PC-9 (cell line): ENCODE results near the gene ST6GALNAC3. TPM values are rescaled to one million over a fixed set of nuclear protein-coding genes. Genes with fewer than 3 reads are reported as not detected.

Source experiments
- BruUV-seq: library from RNA; stranded (reverse); fragments of 400-500 nt; replicated peaks from 2 replicates; lab custom pipeline; 2021; lab: Mats Ljungman, UMichigan
- CTCF ChIA-PET: fragments of 300-600 bp; sonication (Branson Sonifier 250); formaldehyde crosslinking; loops from one replicate; lab custom pipeline; 2022; ENCODE audit warnings: antibody characterized with exemption; lab: Charles Lee
- POLR2A ChIA-PET: fragments of 300-600 bp; sonication (Branson Sonifier 250); formaldehyde crosslinking; loops from one replicate; lab custom pipeline; 2022; ENCODE audit warnings: antibody characterized with exemption; ENCODE audit not compliant: unreplicated experiment; lab: Charles Lee
- DNase-seq, 2 experiments: peaks; one replicate each; pipeline versions ENCODE4 v3.0.0 to v3.0.0-alpha.2; 2015 to 2022; ENCODE audit warnings: mixed read lengths in 1 of 2
- H2AFZ ChIP-seq: fragments of 200-600 bp; sonication (generic); 2 replicates; pipeline ENCODE4 v1.8.1; 2017; ENCODE audit warnings: antibody characterized with exemption
- H3F3A ChIP-seq: fragments of 200-600 bp; sonication (generic); 2 replicates; pipeline ENCODE4 v1.8.1; 2017; ENCODE audit warnings: antibody characterized with exemption, mild to moderate bottlenecking, low read depth; ENCODE audit not compliant: insufficient read depth
- H3K27ac ChIP-seq: fragments of 200-600 bp; sonication (generic); 2 replicates; pipeline ENCODE4 v1.6.1; 2016; ENCODE audit warnings: mixed run types
- H3K27me3 ChIP-seq: fragments of 200-600 bp; sonication (generic); 2 replicates; pipeline ENCODE4 v1.6.1; 2016; ENCODE audit warnings: low read depth, mixed run types; ENCODE audit not compliant: insufficient read depth
- H3K36me3 ChIP-seq: fragments of 200-600 bp; sonication (generic); 2 replicates; pipeline ENCODE4 v1.6.1; 2016; ENCODE audit warnings: low read depth, mixed run types
- H3K4me1 ChIP-seq: fragments of 200-600 bp; sonication (generic); replicated peaks from 2 replicates; pipeline ENCODE4 v1.6.1; 2016; ENCODE audit warnings: mixed run types; ENCODE audit not compliant: insufficient read depth
- H3K4me2 ChIP-seq: fragments of 200-600 bp; sonication (generic); 2 replicates; pipeline ENCODE4 v1.6.1; 2017; ENCODE audit warnings: mixed run types
- H3K4me3 ChIP-seq: fragments of 200-600 bp; sonication (generic); 2 replicates; pipeline ENCODE4 v1.6.1; 2016; ENCODE audit warnings: mixed run types
- H3K79me2 ChIP-seq: fragments of 200-600 bp; sonication (generic); 2 replicates; pipeline ENCODE4 v1.6.1; 2017; ENCODE audit warnings: low read depth, mixed run types
- H3K9me2 ChIP-seq: fragments of 200-600 bp; sonication (generic); 2 replicates; pipeline ENCODE4 v1.8.1; 2017; ENCODE audit warnings: mild to moderate bottlenecking; ENCODE audit not compliant: insufficient read depth
- H3K9me3 ChIP-seq: fragments of 200-600 bp; sonication (generic); 2 replicates; pipeline ENCODE4 v1.8.1; 2016; ENCODE audit warnings: low read depth; ENCODE audit not compliant: insufficient read depth
- H4K20me1 ChIP-seq: fragments of 200-600 bp; sonication (generic); 2 replicates; pipeline ENCODE4 v1.8.1; 2017; ENCODE audit not compliant: insufficient read depth
- EZH2 ChIP-seq: fragments of 200-600 bp; sonication (generic); IDR thresholded peaks from 2 replicates; pipeline ENCODE4 v1.8.0; 2017; ENCODE audit warnings: antibody characterized with exemption, low read depth
- intact Hi-C: fragments of 100-400 bp; cut with micrococcal nuclease; formaldehyde crosslinking; loops from one replicate; pipeline ENCODE4 v1.10.0; 2022; ENCODE audit not compliant: unreplicated experiment
- total RNA-seq: library from RNA; stranded (reverse); gene quantifications from 2 replicates; pipeline ENCODE4 v1.2.3, GENCODE V29; 2021
- TF ChIP-seq, protein P1 (sequence below): fragments of 200-600 bp; sonication (generic); conservative IDR thresholded peaks from 2 replicates; pipeline ENCODE4 v1.6.1; 2017; ENCODE audit warnings: mixed run types, antibody characterized with exemption, mild to moderate bottlenecking, moderate library complexity

Gene ST6GALNAC3
- total RNA-seq, 1 experiment from 2014 or later = 0.04 TPM

GRCh38 chr1:76620371-76620770 is 545.8 kb downstream of the ST6GALNAC3 start:
- Histone ChIP-seq H3K27me3 (no peaks in the 10 kb centered on the region), H3K79me2 (no peaks in the 10 kb centered on the region), H3F3A (no peaks in the 10 kb centered on the region), H3K4me2 (no peak overlapping the region), H3K9me3 (no peaks in the 10 kb centered on the region), H3K36me3 (no peaks in the 10 kb centered on the region), H3K4me3 (no peak overlapping the region), H3K9me2 (no peaks in the 10 kb centered on the region), H2AFZ (no peak overlapping the region), H3K27ac (no peak overlapping the region), H3K4me1 (no peaks in the 10 kb centered on the region), H4K20me1 (no peaks in the 10 kb centered on the region)
- intact Hi-C loops = no loop called here
- CTCF ChIA-PET = no interaction called here
- DNase-seq = no peak
- POLR2A ChIA-PET = no interaction called here
- TF ChIP-seq, protein P1, sequence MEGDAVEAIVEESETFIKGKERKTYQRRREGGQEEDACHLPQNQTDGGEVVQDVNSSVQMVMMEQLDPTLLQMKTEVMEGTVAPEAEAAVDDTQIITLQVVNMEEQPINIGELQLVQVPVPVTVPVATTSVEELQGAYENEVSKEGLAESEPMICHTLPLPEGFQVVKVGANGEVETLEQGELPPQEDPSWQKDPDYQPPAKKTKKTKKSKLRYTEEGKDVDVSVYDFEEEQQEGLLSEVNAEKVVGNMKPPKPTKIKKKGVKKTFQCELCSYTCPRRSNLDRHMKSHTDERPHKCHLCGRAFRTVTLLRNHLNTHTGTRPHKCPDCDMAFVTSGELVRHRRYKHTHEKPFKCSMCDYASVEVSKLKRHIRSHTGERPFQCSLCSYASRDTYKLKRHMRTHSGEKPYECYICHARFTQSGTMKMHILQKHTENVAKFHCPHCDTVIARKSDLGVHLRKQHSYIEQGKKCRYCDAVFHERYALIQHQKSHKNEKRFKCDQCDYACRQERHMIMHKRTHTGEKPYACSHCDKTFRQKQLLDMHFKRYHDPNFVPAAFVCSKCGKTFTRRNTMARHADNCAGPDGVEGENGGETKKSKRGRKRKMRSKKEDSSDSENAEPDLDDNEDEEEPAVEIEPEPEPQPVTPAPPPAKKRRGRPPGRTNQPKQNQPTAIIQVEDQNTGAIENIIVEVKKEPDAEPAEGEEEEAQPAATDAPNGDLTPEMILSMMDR = no peak
- TF ChIP-seq EZH2 = no peak
- no TSS peak for BruUV-seq

GRCh38 chr1:76622774-76623528 is 548.4 kb downstream of the ST6GALNAC3 start:
- Histone ChIP-seq H3K36me3 (no peaks in the 10 kb centered on the region), H4K20me1 (no peaks in the 10 kb centered on the region), H3K79me2 (no peaks in the 10 kb centered on the region), H3K4me1 (no peaks in the 10 kb centered on the region), H3F3A (no peaks in the 10 kb centered on the region), H2AFZ (no peak overlapping the region), H3K4me3 (no peak overlapping the region), H3K27ac (no peak overlapping the region), H3K9me3 (no peaks in the 10 kb centered on the region), H3K9me2 (no peaks in the 10 kb centered on the region; the same call in 1 of the 2 replicates), H3K27me3 (no peaks in the 10 kb centered on the region), H3K4me2 (no peak overlapping the region)
- ChIA-PET CTCF (no interaction called here), POLR2A (interaction anchor here (0.6 kb wide), 1 partner anchor 1235 kb away, joined by 4 read pairs; no protein-coding TSS in a partner anchor)
- BruUV-seq = no TSS peak
- TF ChIP-seq EZH2 = no peak
- TF ChIP-seq, protein P1 = no peak
- no peak for DNase-seq
- intact Hi-C loops = no loop called here

DNA sequence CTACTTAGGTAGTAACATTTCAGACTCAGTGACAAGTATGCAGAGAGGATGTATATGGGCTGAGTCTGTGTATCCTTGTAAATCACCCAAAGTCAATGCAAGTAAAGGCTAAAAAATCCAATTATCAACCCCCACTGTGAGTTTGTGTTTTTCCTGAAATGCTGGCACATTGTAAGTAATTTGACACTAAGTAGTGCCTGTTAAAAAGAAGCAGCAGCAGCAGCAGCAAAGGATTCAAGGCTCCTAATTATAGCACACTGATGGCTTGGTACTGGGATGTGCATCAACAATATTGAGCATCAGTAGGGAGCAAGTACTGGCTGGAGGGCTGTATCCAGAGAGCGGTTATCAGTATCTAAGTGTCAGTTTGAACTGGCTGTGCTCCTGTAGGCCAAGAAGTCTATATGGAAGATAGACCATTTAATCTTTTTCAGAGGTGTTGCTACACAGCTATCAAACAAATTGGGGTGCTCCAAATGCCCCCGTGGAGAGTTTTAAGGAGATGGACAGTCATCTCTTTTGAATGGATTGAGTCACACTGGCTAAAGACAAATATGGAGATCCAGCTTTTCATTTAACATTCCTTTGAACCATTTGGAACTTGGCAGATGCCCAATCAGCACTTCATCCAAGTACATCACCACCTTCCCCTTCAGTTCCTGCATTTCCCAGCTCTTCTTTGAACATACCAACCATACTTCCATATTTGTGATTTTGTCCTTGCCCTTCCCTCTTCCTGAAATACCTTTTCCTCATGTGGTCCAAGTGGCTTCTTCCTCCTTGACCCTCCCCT is 551.5 kb downstream of the ST6GALNAC3 start:
- H3K27me3 ChIP-seq = no peaks in the 10 kb centered on the region
- H3K4me1 ChIP-seq = no peaks in the 10 kb centered on the region
- intact Hi-C loops = no loop called here
- H3K79me2 ChIP-seq = no peaks in the 10 kb centered on the region
- POLR2A ChIA-PET = no interaction called here
- CTCF ChIA-PET = no interaction called here
- H3K4me2 ChIP-seq = no peak overlapping the region
- no peak for DNase-seq
- no peak overlapping the region for H3K4me3 ChIP-seq
- no peaks in the 10 kb centered on the region for H3K9me3 ChIP-seq
- TF ChIP-seq EZH2 = no peak
- TF ChIP-seq, protein P1 = no peak
- H3K36me3 ChIP-seq = no peaks in the 10 kb centered on the region
- no peak overlapping the region for H2AFZ ChIP-seq
- H3K27ac ChIP-seq = no peak overlapping the region
- no peaks in the 10 kb centered on the region for H3F3A ChIP-seq
- no peaks in the 10 kb centered on the region; the same call in 1 of the 2 replicates for H3K9me2 ChIP-seq
- H4K20me1 ChIP-seq = no peaks in the 10 kb centered on the region
- BruUV-seq = no TSS peak
